HG02852 (cell line): Measurements from ENCODE around the gene ZNF557.

Experiments used
- ATAC-seq: cut with Tn5 transposase; IDR thresholded peaks from one replicate; pipeline ENCODE4 v1.9.1; 2021; ENCODE audit warnings: mild to moderate bottlenecking, moderate library complexity; ENCODE audit not compliant: unreplicated experiment

Gene ZNF557

GRCh38 chr19:7124782-7125181, 55.3 kb downstream of the ZNF557 start:
- no peak for ATAC-seq

GRCh38 chr19:7125221-7125620, 55.7 kb downstream of the ZNF557 start:
- no peak for ATAC-seq

GRCh38 chr19:7126132-7126531, 56.6 kb downstream of the ZNF557 start:
- no peak for ATAC-seq

GRCh38 chr19:7130043-7130442, 60.5 kb downstream of the ZNF557 start:
- ATAC-seq: no peak

- no peak for ATAC-seq
Measured at GRCh38 chr19:7132054-7132453, 62.6 kb downstream of the ZNF557 start.

- ATAC-seq: no peak
Measured at GRCh38 chr19:7137120-7137519, 67.6 kb downstream of the ZNF557 start.
